ENCODE data around the gene IGF2BP3. TPM values are rescaled to one million over a fixed set of nuclear protein-coding genes. Genes with fewer than 3 reads are reported as not detected.
"Not testable (repeated sequence)": the region's sequence is repeated elsewhere in the genome, so short reads cannot be mapped to it uniquely, and the experiment has no call there.

Gene IGF2BP3
- total RNA-seq, 1 experiment from 2014 or later = 80.2 TPM

GRCh38 chr7:23415198-23415597, 55.1 kb downstream of the IGF2BP3 start:
- CTCF ChIA-PET = no interaction called here
- POLR2A ChIA-PET = no interaction called here
- Histone ChIP-seq H3K4me1 (ENCODE audit: control insufficient read depth, insufficient read depth, low read length) (no peaks in the 10 kb centered on the region; the same call in 1 of the 2 replicates), H3K9me3 (ENCODE audit: control insufficient read depth, insufficient read depth, low read depth, low read length) (no peaks in the 10 kb centered on the region), H3K27me3 (ENCODE audit: control insufficient read depth, insufficient read depth, low read length) (no peaks in the 10 kb centered on the region), H3K4me3 (ENCODE audit: low read depth in 2 of 2, low read length in 2 of 2) (no peak overlapping the region), H3K36me3 (ENCODE audit: control insufficient read depth, insufficient read depth, low read length) (peaks cover 12% of the 10 kb centered on the region), H3K27ac (ENCODE audit: low read length) (no peak overlapping the region)
- no peak for TF ChIP-seq CTCF (IDR thresholded peaks at IDR 0.05)
- TF ChIP-seq, protein P1, sequence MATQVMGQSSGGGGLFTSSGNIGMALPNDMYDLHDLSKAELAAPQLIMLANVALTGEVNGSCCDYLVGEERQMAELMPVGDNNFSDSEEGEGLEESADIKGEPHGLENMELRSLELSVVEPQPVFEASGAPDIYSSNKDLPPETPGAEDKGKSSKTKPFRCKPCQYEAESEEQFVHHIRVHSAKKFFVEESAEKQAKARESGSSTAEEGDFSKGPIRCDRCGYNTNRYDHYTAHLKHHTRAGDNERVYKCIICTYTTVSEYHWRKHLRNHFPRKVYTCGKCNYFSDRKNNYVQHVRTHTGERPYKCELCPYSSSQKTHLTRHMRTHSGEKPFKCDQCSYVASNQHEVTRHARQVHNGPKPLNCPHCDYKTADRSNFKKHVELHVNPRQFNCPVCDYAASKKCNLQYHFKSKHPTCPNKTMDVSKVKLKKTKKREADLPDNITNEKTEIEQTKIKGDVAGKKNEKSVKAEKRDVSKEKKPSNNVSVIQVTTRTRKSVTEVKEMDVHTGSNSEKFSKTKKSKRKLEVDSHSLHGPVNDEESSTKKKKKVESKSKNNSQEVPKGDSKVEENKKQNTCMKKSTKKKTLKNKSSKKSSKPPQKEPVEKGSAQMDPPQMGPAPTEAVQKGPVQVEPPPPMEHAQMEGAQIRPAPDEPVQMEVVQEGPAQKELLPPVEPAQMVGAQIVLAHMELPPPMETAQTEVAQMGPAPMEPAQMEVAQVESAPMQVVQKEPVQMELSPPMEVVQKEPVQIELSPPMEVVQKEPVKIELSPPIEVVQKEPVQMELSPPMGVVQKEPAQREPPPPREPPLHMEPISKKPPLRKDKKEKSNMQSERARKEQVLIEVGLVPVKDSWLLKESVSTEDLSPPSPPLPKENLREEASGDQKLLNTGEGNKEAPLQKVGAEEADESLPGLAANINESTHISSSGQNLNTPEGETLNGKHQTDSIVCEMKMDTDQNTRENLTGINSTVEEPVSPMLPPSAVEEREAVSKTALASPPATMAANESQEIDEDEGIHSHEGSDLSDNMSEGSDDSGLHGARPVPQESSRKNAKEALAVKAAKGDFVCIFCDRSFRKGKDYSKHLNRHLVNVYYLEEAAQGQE (IDR thresholded peaks at IDR 0.05; ENCODE audit: insufficient read depth in 1 of 2, low read depth in 2 of 2, low read length in 1 of 2) = no peak
- no peak for TF ChIP-seq TCF7L2 (IDR thresholded peaks at IDR 0.05; ENCODE audit: low read depth, low read length)
- TF ChIP-seq SIN3A (IDR thresholded peaks at IDR 0.05; ENCODE audit: borderline replicate concordance, insufficient read depth, low read depth, low read length) = no peak
- TF ChIP-seq POLR2AphosphoS5 (IDR thresholded peaks at IDR 0.05; ENCODE audit: low read depth, low read length) = no peak
- ATAC-seq (no peak), DNase-seq (ENCODE audit: low read depth, low spot score) (no peak)
- in situ Hi-C loops (cut with HindIII; ENCODE audit: low pct_unique_long_range_greater_than_20kb, low sequenced_read_pairs) (no loop called here), intact Hi-C loops (cut with micrococcal nuclease; ENCODE audit: unreplicated experiment) (no loop called here)
- no TSS peak for BruUV-seq (replicated peaks)

GRCh38 chr7:23410446-23411183, 59.7 kb downstream of the IGF2BP3 start:
- Histone ChIP-seq H3K4me3 (ENCODE audit: low read depth in 2 of 2, low read length in 2 of 2) (no peak overlapping the region), H3K27me3 (ENCODE audit: control insufficient read depth, insufficient read depth, low read length) (no peaks in the 10 kb centered on the region), H3K36me3 (ENCODE audit: control insufficient read depth, insufficient read depth, low read length) (peaks cover 8% of the 10 kb centered on the region), H3K9me3 (ENCODE audit: control insufficient read depth, insufficient read depth, low read depth, low read length) (no peaks in the 10 kb centered on the region), H3K27ac (ENCODE audit: low read length) (no peak overlapping the region), H3K4me1 (ENCODE audit: control insufficient read depth, insufficient read depth, low read length) (no peaks in the 10 kb centered on the region)
- ATAC-seq (no peak), DNase-seq (ENCODE audit: low read depth, low spot score) (no peak)
- ChIA-PET CTCF (interaction anchor here (0.9 kb wide), 1 partner anchor 53 kb away, joined by 3 read pairs; no protein-coding TSS in a partner anchor), POLR2A (no interaction called here)
- in situ Hi-C loops (cut with HindIII; ENCODE audit: low pct_unique_long_range_greater_than_20kb, low sequenced_read_pairs) (no loop called here), intact Hi-C loops (cut with micrococcal nuclease; ENCODE audit: unreplicated experiment) (no loop called here)
- TF ChIP-seq TCF7L2 (IDR thresholded peaks at IDR 0.05; ENCODE audit: low read depth, low read length) (no peak), SIN3A (IDR thresholded peaks at IDR 0.05; ENCODE audit: borderline replicate concordance, insufficient read depth, low read depth, low read length) (no peak), CTCF (IDR thresholded peaks at IDR 0.05) (no peak), POLR2AphosphoS5 (IDR thresholded peaks at IDR 0.05; ENCODE audit: low read depth, low read length) (no peak)
- TF ChIP-seq, protein P1 (IDR thresholded peaks at IDR 0.05; ENCODE audit: insufficient read depth in 1 of 2, low read depth in 2 of 2, low read length in 1 of 2) = no peak
- no TSS peak for BruUV-seq (replicated peaks)

DNA sequence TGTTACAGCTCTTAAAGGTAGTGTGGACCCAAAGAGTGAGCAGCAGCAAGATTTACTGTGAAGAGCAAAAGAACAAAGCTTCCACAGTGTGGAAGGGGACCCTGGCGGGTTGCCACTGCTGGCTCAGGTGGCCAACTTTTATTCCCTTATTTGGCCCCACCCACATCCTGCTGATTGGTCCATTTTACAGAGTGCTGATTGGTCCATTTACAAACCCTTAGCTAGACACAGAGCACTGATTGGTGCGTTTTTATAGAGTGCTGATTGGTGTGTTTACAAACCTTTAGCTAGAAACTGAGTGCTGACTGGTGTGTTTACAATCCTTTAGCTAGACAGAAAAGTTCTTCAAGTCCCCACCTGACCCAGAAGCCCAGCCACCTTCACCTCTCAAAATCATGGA, 63.7 kb downstream of the IGF2BP3 start:
- H3K4me3 ChIP-seq (ENCODE audit: low read depth in 2 of 2, low read length in 2 of 2); ATAC-seq; H3K4me1 ChIP-seq (ENCODE audit: control insufficient read depth, insufficient read depth, low read length); H3K9me3 ChIP-seq (ENCODE audit: control insufficient read depth, insufficient read depth, low read depth, low read length); H3K27me3 ChIP-seq (ENCODE audit: control insufficient read depth, insufficient read depth, low read length); H3K27ac ChIP-seq (ENCODE audit: low read length); DNase-seq (ENCODE audit: low read depth, low spot score); in situ Hi-C loops (cut with HindIII; ENCODE audit: low pct_unique_long_range_greater_than_20kb, low sequenced_read_pairs): not testable (repeated sequence)
- H3K36me3 ChIP-seq (ENCODE audit: control insufficient read depth, insufficient read depth, low read length) = peaks cover 13% of the 10 kb centered on the region
- CTCF ChIA-PET = interaction anchor here (0.6 kb wide), 2 partner anchors 49 to 113 kb away, joined by 3 to 6 read pairs; no protein-coding TSS in a partner anchor
- POLR2A ChIA-PET = interaction anchor here (0.7 kb wide), 1 partner anchor 34 kb away, joined by 4 read pairs; no protein-coding TSS in a partner anchor
- intact Hi-C loops (cut with micrococcal nuclease; ENCODE audit: unreplicated experiment) = loop anchor here (5.0 kb wide), 1 partner anchor 49 kb away; no protein-coding TSS in a partner anchor
- TSS peak; percentile 2 for BruUV-seq (replicated peaks)

Data from Panc1 (cell line).